Measurements from ENCODE around the gene SH3YL1.

The SH3YL1 gene

DNA sequence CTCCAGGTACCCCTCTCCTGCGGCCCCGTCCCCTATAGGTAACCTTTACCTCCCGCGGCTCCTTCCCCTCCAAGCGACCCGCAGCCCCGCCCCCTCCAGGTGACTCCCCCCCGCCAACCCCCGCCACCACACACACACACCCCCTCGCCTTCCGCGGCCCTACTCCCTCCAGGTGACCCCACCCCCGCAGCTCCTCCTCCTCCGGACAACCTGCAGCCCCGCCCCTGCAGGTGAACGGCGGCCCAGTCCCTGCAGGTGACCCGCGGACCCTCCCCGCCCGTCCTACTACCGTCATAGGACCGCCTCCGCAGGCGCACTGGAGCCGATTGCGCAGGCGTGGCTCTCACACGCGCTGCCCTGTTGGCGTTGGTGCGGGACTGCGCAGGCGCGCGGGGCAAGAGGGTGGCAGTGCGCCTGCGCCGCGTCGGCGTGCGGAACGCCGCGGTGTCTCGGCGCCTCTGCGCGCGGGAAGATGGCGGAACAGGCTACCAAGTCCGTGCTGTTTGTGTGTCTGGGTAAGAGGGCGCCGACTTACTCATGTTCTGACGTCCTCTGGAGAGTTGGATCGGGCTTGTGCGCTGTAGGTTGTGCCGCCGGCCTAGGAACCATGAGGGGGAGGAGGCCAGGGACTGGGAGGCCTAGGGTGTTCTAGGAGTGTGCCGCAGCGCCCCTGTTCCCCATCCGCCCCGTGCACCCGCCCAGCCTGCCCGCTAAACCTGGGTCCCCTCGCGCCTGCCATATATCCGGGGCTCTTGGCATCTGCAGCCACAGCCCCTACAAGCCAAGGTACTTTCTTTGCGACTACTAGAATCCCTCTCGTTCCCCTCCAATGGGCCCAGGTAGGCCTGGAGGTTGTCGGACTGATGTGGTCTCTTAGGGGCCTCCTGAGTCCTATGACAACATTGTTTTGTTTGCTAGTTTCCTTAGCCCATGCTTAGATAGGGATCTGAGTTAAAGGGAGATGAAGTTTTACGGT lies 949 bp upstream of the SH3YL1 start, which contains the start of gene ACP1:
TSS of gene ACP1 (plus strand) at position 455 of the 976 bp plus-strand sequence. CDS start at position 473, 18 bp downstream.
- H3K4me3 ChIP-seq (ENCODE audit: low read depth, low read length): peak within 1 kb of the TSS; percentile 70
- TF ChIP-seq, protein P1, sequence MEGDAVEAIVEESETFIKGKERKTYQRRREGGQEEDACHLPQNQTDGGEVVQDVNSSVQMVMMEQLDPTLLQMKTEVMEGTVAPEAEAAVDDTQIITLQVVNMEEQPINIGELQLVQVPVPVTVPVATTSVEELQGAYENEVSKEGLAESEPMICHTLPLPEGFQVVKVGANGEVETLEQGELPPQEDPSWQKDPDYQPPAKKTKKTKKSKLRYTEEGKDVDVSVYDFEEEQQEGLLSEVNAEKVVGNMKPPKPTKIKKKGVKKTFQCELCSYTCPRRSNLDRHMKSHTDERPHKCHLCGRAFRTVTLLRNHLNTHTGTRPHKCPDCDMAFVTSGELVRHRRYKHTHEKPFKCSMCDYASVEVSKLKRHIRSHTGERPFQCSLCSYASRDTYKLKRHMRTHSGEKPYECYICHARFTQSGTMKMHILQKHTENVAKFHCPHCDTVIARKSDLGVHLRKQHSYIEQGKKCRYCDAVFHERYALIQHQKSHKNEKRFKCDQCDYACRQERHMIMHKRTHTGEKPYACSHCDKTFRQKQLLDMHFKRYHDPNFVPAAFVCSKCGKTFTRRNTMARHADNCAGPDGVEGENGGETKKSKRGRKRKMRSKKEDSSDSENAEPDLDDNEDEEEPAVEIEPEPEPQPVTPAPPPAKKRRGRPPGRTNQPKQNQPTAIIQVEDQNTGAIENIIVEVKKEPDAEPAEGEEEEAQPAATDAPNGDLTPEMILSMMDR (IDR thresholded peaks at IDR 0.05; ENCODE audit: borderline replicate concordance, insufficient read depth, low read depth, low read length): no peak

DNA sequence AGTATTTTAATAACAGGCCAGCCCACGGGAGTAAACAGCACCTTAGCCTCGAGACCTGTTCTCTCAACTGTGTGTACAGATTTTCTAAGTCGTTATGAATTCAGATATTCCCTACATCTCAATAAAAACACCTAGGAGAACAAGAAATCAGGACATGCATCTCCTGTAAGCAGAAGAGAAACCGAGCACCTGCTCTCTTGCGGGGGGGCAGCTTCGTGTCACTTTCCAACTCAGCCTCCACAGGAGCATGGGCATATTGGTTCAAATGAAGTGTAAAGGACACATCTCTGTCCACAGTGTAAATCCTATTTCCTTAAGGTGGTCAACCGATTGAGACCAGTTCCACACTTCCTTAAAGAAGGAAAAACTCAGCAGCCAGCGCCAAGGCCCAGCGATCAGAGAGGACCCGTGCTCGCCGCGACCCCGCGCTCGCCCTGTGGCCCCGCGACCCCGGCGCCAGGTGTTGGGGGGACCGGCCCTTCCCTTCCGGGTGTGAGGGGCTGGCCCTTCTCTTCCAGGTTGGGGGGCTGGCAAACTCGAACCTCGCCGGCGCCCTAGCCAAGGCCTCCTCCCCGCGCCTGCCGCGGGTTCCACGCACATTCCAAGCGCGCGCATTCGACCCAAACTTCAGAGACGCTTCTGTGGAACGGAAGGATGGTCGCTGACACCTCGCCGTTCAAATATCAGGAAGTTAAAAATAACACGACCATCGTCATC lies 652 bp downstream of the SH3YL1 start:
- TF ChIP-seq, protein P1 (IDR thresholded peaks at IDR 0.05; ENCODE audit: borderline replicate concordance, insufficient read depth, low read depth, low read length): no peak
- peak overlapping the region; percentile 70 for H3K4me3 ChIP-seq (ENCODE audit: low read depth, low read length)

DNA sequence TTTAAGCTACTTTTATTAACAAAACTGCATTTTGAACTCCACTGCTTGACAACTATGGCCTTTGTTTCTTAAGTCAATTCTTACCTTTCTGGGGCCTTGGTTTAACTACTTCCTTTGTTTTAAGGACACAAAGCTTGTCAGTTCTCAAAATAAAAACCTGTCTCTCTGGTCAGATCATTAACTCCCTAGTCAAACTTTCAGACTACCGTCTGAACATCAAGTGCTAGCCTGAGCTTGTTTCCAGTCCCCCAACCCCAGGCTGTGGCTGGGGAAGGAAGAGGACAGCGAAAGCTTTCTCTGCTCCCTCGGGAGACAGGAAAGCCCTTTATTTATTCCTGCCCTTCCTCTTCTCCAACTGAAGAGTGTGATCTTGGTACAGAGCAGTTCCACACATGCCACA lies 1.7 kb downstream of the SH3YL1 start:
- H3K4me3 ChIP-seq (ENCODE audit: low read depth, low read length): no peak overlapping the region
- TF ChIP-seq, protein P1 (IDR thresholded peaks at IDR 0.05; ENCODE audit: borderline replicate concordance, insufficient read depth, low read depth, low read length): no peak

DNA sequence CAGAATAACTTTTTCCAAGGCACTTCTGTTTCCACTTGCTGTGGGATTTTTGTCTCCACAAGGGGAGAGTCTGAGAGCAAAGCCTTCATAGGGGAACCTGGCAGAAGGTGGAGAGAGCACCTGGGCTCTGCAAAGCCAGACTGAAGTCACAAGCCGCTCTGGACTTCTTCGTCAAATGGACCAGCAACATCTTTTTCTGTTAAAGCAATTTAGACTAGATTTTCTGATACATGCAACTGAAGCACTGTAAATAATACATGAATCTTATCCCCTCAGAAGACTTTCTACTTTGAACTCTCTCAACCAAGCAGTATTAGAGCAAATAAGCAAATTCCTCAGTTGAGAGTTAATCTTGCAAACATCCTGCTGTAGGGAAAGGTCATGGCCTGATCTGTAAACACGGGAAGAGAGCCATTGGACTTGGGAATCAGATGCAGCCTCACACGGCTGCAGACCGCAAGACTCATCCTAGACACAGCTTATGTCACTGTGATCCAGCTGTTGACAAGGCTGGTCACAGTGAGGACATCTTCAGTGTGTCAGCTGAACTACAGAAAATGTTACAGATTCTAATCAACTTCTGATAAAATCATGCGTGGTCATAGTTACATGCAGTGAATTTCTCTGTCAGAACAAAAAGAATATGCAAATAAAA lies 3.2 kb downstream of the SH3YL1 start:
- H3K4me3 ChIP-seq (ENCODE audit: low read depth, low read length): no peak overlapping the region
- TF ChIP-seq, protein P1 (IDR thresholded peaks at IDR 0.05; ENCODE audit: borderline replicate concordance, insufficient read depth, low read depth, low read length): no peak

DNA sequence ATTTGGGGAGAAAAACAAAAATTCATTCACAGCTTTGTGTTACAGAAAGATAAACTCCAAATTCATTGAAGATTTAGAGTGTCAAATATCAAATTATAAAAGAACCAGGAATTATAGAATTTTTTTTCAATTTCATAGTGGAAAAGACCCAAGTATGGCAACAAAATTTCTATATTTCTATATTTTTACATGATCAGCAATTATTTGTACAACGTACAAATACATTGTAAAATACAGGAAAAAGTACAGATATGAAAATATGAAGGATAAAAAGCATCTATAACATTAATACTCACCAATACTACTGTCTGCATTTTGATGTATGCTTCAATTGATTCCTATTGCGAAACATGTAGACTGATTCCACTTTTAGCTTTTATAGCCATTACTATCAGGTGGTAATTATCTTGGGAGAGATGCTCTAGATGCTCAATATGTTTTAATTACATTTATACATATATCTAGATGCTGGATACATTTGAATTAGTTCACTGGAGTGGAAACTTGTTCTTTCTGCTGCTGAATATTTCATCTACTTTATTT lies 4.0 kb downstream of the SH3YL1 start:
- H3K4me3 ChIP-seq (ENCODE audit: low read depth, low read length): no peak overlapping the region
- TF ChIP-seq, protein P1 (IDR thresholded peaks at IDR 0.05; ENCODE audit: borderline replicate concordance, insufficient read depth, low read depth, low read length): no peak

DNA sequence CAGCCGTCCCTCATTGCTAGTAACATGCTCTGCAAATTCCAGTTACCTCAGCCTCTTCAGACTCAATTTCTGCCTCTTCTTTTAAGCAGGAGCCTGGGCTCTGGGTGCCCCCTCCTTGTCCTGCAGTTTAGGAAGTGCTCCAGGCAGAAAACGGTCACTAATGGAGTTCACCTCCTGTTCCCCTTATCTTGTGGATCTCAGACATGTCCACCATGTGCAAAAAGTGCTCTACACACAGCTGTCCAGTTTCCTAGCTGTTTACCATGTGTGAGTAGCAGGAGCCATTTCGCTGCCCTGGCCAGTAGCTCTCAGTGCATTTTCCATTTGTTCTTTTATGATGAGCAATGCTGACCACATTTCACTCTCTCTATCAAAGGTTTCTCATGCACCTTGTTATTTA lies 4.9 kb downstream of the SH3YL1 start:
- no peak overlapping the region for H3K4me3 ChIP-seq (ENCODE audit: low read depth, low read length)
- TF ChIP-seq, protein P1 (IDR thresholded peaks at IDR 0.05; ENCODE audit: borderline replicate concordance, insufficient read depth, low read depth, low read length): no peak

Measured in GM12875 (cell line).